NCI-H1417 (cell line): ENCODE results near the gene POC5.
"Not testable (repeated sequence)": the region's sequence is repeated elsewhere in the genome, so short reads cannot be mapped to it uniquely, and the experiment has no call there.

Experiments
- DNase-seq, 3 experiments: peaks; one replicate each; lab custom pipeline; 2025; lab: John Stamatoyannopoulos, UW

POC5 gene

GRCh38 chr5:75717082-75717922 is at the start of gene POC5:
TSS of gene POC5 (minus strand) at chr5:75717437. CDS start at chr5:75712937, 4,500 bp downstream.
- DNase-seq, result peak; percentile 93 to 99 (median 97)

GRCh38 chr5:75758116-75758515 is 40.9 kb upstream of the POC5 start:
- DNase-seq, result no peak

- no peak for DNase-seq
Measured at GRCh38 chr5:75756981-75757380, 39.7 kb upstream of the POC5 start.

- no peak for DNase-seq
Measured at GRCh38 chr5:75756211-75756610, 39.0 kb upstream of the POC5 start.

- no peak for DNase-seq
Measured at GRCh38 chr5:75753182-75753581, 35.9 kb upstream of the POC5 start.

GRCh38 chr5:75744355-75744754 is 27.1 kb upstream of the POC5 start:
- no peak for DNase-seq

GRCh38 chr5:75736273-75736672 is 19.0 kb upstream of the POC5 start:
- DNase-seq, result no peak

- peak in 2 of 3 experiments; percentile 1 to 43 for DNase-seq
Measured at GRCh38 chr5:75734913-75735789, 17.9 kb upstream of the POC5 start.

GRCh38 chr5:75733767-75734166 is 16.5 kb upstream of the POC5 start:
- DNase-seq, result no peak

- not testable (repeated sequence) for DNase-seq
Measured at GRCh38 chr5:75731515-75731914, 14.3 kb upstream of the POC5 start.

GRCh38 chr5:75729321-75729720 is 12.1 kb upstream of the POC5 start:
- DNase-seq, result no peak

- no peak for DNase-seq
Measured at GRCh38 chr5:75727931-75728330, 10.7 kb upstream of the POC5 start.

- DNase-seq, result not testable (repeated sequence)
Measured at GRCh38 chr5:75726224-75726623, 9.0 kb upstream of the POC5 start.

- no peak for DNase-seq
Measured at GRCh38 chr5:75723378-75723777, 6.1 kb upstream of the POC5 start.

- no peak for DNase-seq
Measured at GRCh38 chr5:75721573-75721972, 4.3 kb upstream of the POC5 start.

GRCh38 chr5:75720882-75721281 is 3.6 kb upstream of the POC5 start:
- DNase-seq, result no peak

- DNase-seq, result no peak
Measured at GRCh38 chr5:75716715-75717081, 539 bp downstream of the POC5 start.

GRCh38 chr5:75712091-75712490 is 5.1 kb downstream of the POC5 start:
- DNase-seq, result no peak

GRCh38 chr5:75711151-75711550 is 6.1 kb downstream of the POC5 start:
- DNase-seq, result no peak

GRCh38 chr5:75710637-75711036 is 6.6 kb downstream of the POC5 start:
- DNase-seq, result no peak

- DNase-seq, result no peak
Measured at GRCh38 chr5:75707911-75708509, 9.2 kb downstream of the POC5 start.

- no peak for DNase-seq
Measured at GRCh38 chr5:75706775-75707174, 10.5 kb downstream of the POC5 start.

- no peak for DNase-seq
Measured at GRCh38 chr5:75706016-75706415, 11.2 kb downstream of the POC5 start.
